Measurements from ENCODE around the gene ACSM6. TPM values are rescaled to one million over a fixed set of nuclear protein-coding genes. Genes with fewer than 3 reads are reported as not detected.
"Not testable (repeated sequence)": the region's sequence is repeated elsewhere in the genome, so short reads cannot be mapped to it uniquely, and the experiment has no call there.

Gene ACSM6
- total RNA-seq, 1 donor from 2014 or later: not detected

GRCh38 chr10:95221124-95221523 is 27.1 kb downstream of the ACSM6 start:
- no peak overlapping the region for H3K27ac Mint-ChIP-seq (ENCODE audit: unreplicated experiment)
- no peak for TF ChIP-seq CTCF (IDR thresholded peaks at IDR 0.05; ENCODE audit: partially characterized antibody, unreplicated experiment)
- no peak for DNase-seq
- no peaks in the 10 kb centered on the region for H3K4me1 Mint-ChIP-seq (ENCODE audit: low read depth, unreplicated experiment)
- no peaks in the 10 kb centered on the region for H3K9me3 Mint-ChIP-seq (ENCODE audit: unreplicated experiment)
- no peaks in the 10 kb centered on the region for H3K27me3 Mint-ChIP-seq (ENCODE audit: unreplicated experiment)
- H3K4me3 Mint-ChIP-seq (ENCODE audit: unreplicated experiment): no peak overlapping the region
- peaks cover 6% of the 10 kb centered on the region for H3K36me3 Mint-ChIP-seq (ENCODE audit: unreplicated experiment)

GRCh38 chr10:95225136-95225535 is 31.1 kb downstream of the ACSM6 start:
- no peak overlapping the region for H3K27ac Mint-ChIP-seq (ENCODE audit: unreplicated experiment)
- no peak for DNase-seq
- no peaks in the 10 kb centered on the region for H3K27me3 Mint-ChIP-seq (ENCODE audit: unreplicated experiment)
- peaks cover 2% of the 10 kb centered on the region for H3K9me3 Mint-ChIP-seq (ENCODE audit: unreplicated experiment)
- H3K36me3 Mint-ChIP-seq (ENCODE audit: unreplicated experiment): no peaks in the 10 kb centered on the region
- H3K4me1 Mint-ChIP-seq (ENCODE audit: low read depth, unreplicated experiment): peaks cover 11% of the 10 kb centered on the region
- no peak for TF ChIP-seq CTCF (IDR thresholded peaks at IDR 0.05; ENCODE audit: partially characterized antibody, unreplicated experiment)
- no peak overlapping the region for H3K4me3 Mint-ChIP-seq (ENCODE audit: unreplicated experiment)

GRCh38 chr10:95228934-95229723 is 35.1 kb downstream of the ACSM6 start:
- not testable (repeated sequence) for H3K36me3 Mint-ChIP-seq (ENCODE audit: unreplicated experiment); H3K9me3 Mint-ChIP-seq (ENCODE audit: unreplicated experiment); DNase-seq; H3K27ac Mint-ChIP-seq (ENCODE audit: unreplicated experiment); H3K27me3 Mint-ChIP-seq (ENCODE audit: unreplicated experiment)
- peak overlapping the region; percentile 99 for H3K4me3 Mint-ChIP-seq (ENCODE audit: unreplicated experiment)
- H3K4me1 Mint-ChIP-seq (ENCODE audit: low read depth, unreplicated experiment): peaks cover 19% of the 10 kb centered on the region

GRCh38 chr10:95229724-95230627 is 35.9 kb downstream of the ACSM6 start:
- Mint-ChIP-seq H3K27me3 (ENCODE audit: unreplicated experiment) (peaks cover 3% of the 10 kb centered on the region), H3K9me3 (ENCODE audit: unreplicated experiment) (peaks cover 9% of the 10 kb centered on the region), H3K36me3 (ENCODE audit: unreplicated experiment) (no peaks in the 10 kb centered on the region), H3K4me3 (ENCODE audit: unreplicated experiment) (peak overlapping the region; percentile 99), H3K4me1 (ENCODE audit: low read depth, unreplicated experiment) (peaks cover 19% of the 10 kb centered on the region), H3K27ac (ENCODE audit: unreplicated experiment) (peak overlapping the region; percentile 94)
- no peak for DNase-seq
- TF ChIP-seq CTCF (IDR thresholded peaks at IDR 0.05; ENCODE audit: partially characterized antibody, unreplicated experiment): no peak

GRCh38 chr10:95230677-95231586 is 36.9 kb downstream of the ACSM6 start:
- not testable (repeated sequence) for H3K36me3 Mint-ChIP-seq (ENCODE audit: unreplicated experiment); H3K27me3 Mint-ChIP-seq (ENCODE audit: unreplicated experiment)
- Mint-ChIP-seq H3K27ac (ENCODE audit: unreplicated experiment) (peak overlapping the region; percentile 94), H3K4me3 (ENCODE audit: unreplicated experiment) (peak overlapping the region; percentile 99), H3K4me1 (ENCODE audit: low read depth, unreplicated experiment) (peaks cover 19% of the 10 kb centered on the region), H3K9me3 (ENCODE audit: unreplicated experiment) (peaks cover 10% of the 10 kb centered on the region)
- DNase-seq: peak; percentile 77

Measured in glutamatergic neuron (in vitro differentiated cells).